Measurements from ENCODE around the gene DRAM2. TPM values are rescaled to one million over a fixed set of nuclear protein-coding genes. Genes with fewer than 3 reads are reported as not detected.

The DRAM2 gene
- total RNA-seq, 1 donor from 2014 or later = 33.9 TPM

- Histone ChIP-seq H3K4me3 (ENCODE audit: insufficient read depth, low read depth, low read length) (peak overlapping the region; percentile 98), H3K27me3 (ENCODE audit: insufficient read depth, low read length) (no peaks in the 10 kb centered on the region), H3K9ac (ENCODE audit: low read length) (peak overlapping the region; percentile 90), H3K4me2 (ENCODE audit: low read length) (peak overlapping the region; percentile 87), H3K9me3 (ENCODE audit: insufficient read depth, low read depth, low read length) (no peaks in the 10 kb centered on the region), H2AFZ (ENCODE audit: low read depth, low read length) (peak overlapping the region; percentile 98), H4K20me1 (ENCODE audit: insufficient read depth, low read length) (peaks cover 23% of the 10 kb centered on the region), H3K79me2 (ENCODE audit: insufficient read depth, low read length) (peaks cover 58% of the 10 kb centered on the region), H3K4me1 (ENCODE audit: insufficient read depth, low read length) (peaks cover 13% of the 10 kb centered on the region), H3K36me3 (ENCODE audit: insufficient read depth, low read length) (no peaks in the 10 kb centered on the region), H3K27ac (ENCODE audit: low read depth, low read length) (peak overlapping the region; percentile 75)
- Mint-ChIP-seq H3K36me3 (ENCODE audit: low read depth, unreplicated experiment) (peaks cover 5% of the 10 kb centered on the region), H3K9me3 (ENCODE audit: unreplicated experiment) (no peaks in the 10 kb centered on the region), H3K4me3 (ENCODE audit: unreplicated experiment) (peak overlapping the region; percentile 100), H3K27me3 (ENCODE audit: low read depth, unreplicated experiment) (no peaks in the 10 kb centered on the region), H3K27ac (ENCODE audit: unreplicated experiment) (peak overlapping the region; percentile 85), H3K4me1 (ENCODE audit: low read depth, unreplicated experiment) (peaks cover 16% of the 10 kb centered on the region)
- TF ChIP-seq, protein P1, sequence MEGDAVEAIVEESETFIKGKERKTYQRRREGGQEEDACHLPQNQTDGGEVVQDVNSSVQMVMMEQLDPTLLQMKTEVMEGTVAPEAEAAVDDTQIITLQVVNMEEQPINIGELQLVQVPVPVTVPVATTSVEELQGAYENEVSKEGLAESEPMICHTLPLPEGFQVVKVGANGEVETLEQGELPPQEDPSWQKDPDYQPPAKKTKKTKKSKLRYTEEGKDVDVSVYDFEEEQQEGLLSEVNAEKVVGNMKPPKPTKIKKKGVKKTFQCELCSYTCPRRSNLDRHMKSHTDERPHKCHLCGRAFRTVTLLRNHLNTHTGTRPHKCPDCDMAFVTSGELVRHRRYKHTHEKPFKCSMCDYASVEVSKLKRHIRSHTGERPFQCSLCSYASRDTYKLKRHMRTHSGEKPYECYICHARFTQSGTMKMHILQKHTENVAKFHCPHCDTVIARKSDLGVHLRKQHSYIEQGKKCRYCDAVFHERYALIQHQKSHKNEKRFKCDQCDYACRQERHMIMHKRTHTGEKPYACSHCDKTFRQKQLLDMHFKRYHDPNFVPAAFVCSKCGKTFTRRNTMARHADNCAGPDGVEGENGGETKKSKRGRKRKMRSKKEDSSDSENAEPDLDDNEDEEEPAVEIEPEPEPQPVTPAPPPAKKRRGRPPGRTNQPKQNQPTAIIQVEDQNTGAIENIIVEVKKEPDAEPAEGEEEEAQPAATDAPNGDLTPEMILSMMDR (IDR thresholded peaks at IDR 0.05; ENCODE audit: insufficient read depth, low read depth, low read length) = no peak
- TF ChIP-seq EZH2 (IDR thresholded peaks at IDR 0.05; ENCODE audit: insufficient read depth, low read length) = no peak
- peak; percentile 58 for DNase-seq (ENCODE audit: low read depth)
- FAIRE-seq = no peak
Measured at GRCh38 chr1:111139324-111139955, 453 bp downstream of the DRAM2 start.

- H3K4me2 ChIP-seq (ENCODE audit: low read length) = no peak overlapping the region
- H3K79me2 ChIP-seq (ENCODE audit: insufficient read depth, low read length) = peaks cover 7% of the 10 kb centered on the region
- Mint-ChIP-seq H3K4me3 (ENCODE audit: unreplicated experiment) (no peak overlapping the region), H3K27ac (ENCODE audit: unreplicated experiment) (no peak overlapping the region), H3K4me1 (ENCODE audit: low read depth, unreplicated experiment) (peaks cover 7% of the 10 kb centered on the region), H3K27me3 (ENCODE audit: low read depth, unreplicated experiment) (no peaks in the 10 kb centered on the region), H3K9me3 (ENCODE audit: unreplicated experiment) (no peaks in the 10 kb centered on the region), H3K36me3 (ENCODE audit: low read depth, unreplicated experiment) (peaks cover 7% of the 10 kb centered on the region)
- no peak overlapping the region for H3K27ac ChIP-seq (ENCODE audit: low read depth, low read length)
- H2AFZ ChIP-seq (ENCODE audit: low read depth, low read length) = no peak overlapping the region
- peaks cover 4% of the 10 kb centered on the region for H3K4me1 ChIP-seq (ENCODE audit: insufficient read depth, low read length)
- H4K20me1 ChIP-seq (ENCODE audit: insufficient read depth, low read length) = no peaks in the 10 kb centered on the region
- H3K9ac ChIP-seq (ENCODE audit: low read length) = no peak overlapping the region
- DNase-seq (ENCODE audit: low read depth) (no peak), FAIRE-seq (no peak)
- no peaks in the 10 kb centered on the region for H3K9me3 ChIP-seq (ENCODE audit: insufficient read depth, low read depth, low read length)
- no peak for TF ChIP-seq EZH2 (IDR thresholded peaks at IDR 0.05; ENCODE audit: insufficient read depth, low read length)
- TF ChIP-seq, protein P1 (IDR thresholded peaks at IDR 0.05; ENCODE audit: insufficient read depth, low read depth, low read length) = no peak
- no peaks in the 10 kb centered on the region for H3K27me3 ChIP-seq (ENCODE audit: insufficient read depth, low read length)
- H3K36me3 ChIP-seq (ENCODE audit: insufficient read depth, low read length) = no peaks in the 10 kb centered on the region
- H3K4me3 ChIP-seq (ENCODE audit: insufficient read depth, low read depth, low read length) = no peak overlapping the region
Measured at GRCh38 chr1:111133866-111134265, 6.0 kb downstream of the DRAM2 start.

- Mint-ChIP-seq H3K27me3 (ENCODE audit: low read depth, unreplicated experiment) (no peaks in the 10 kb centered on the region), H3K4me1 (ENCODE audit: low read depth, unreplicated experiment) (no peaks in the 10 kb centered on the region), H3K4me3 (ENCODE audit: unreplicated experiment) (no peak overlapping the region)
Measured at GRCh38 chr1:111131693-111132092, 8.2 kb downstream of the DRAM2 start.

More at GRCh38 chr1:111131693-111132092, 8.2 kb downstream of the DRAM2 start:
- Mint-ChIP-seq H3K27ac (ENCODE audit: unreplicated experiment) (no peak overlapping the region), H3K9me3 (ENCODE audit: unreplicated experiment) (no peaks in the 10 kb centered on the region), H3K36me3 (ENCODE audit: low read depth, unreplicated experiment) (peaks cover 7% of the 10 kb centered on the region)
- Histone ChIP-seq H3K36me3 (ENCODE audit: insufficient read depth, low read length) (no peaks in the 10 kb centered on the region), H3K4me2 (ENCODE audit: low read length) (no peak overlapping the region), H2AFZ (ENCODE audit: low read depth, low read length) (no peak overlapping the region), H3K9ac (ENCODE audit: low read length) (no peak overlapping the region), H3K9me3 (ENCODE audit: insufficient read depth, low read depth, low read length) (no peaks in the 10 kb centered on the region), H3K4me1 (ENCODE audit: insufficient read depth, low read length) (no peaks in the 10 kb centered on the region), H3K4me3 (ENCODE audit: insufficient read depth, low read depth, low read length) (no peak overlapping the region), H4K20me1 (ENCODE audit: insufficient read depth, low read length) (no peaks in the 10 kb centered on the region), H3K27ac (ENCODE audit: low read depth, low read length) (no peak overlapping the region), H3K79me2 (ENCODE audit: insufficient read depth, low read length) (no peaks in the 10 kb centered on the region), H3K27me3 (ENCODE audit: insufficient read depth, low read length) (no peaks in the 10 kb centered on the region)
- FAIRE-seq = no peak
- DNase-seq (ENCODE audit: low read depth) = no peak
- TF ChIP-seq EZH2 (IDR thresholded peaks at IDR 0.05; ENCODE audit: insufficient read depth, low read length) = no peak
- TF ChIP-seq, protein P1 (IDR thresholded peaks at IDR 0.05; ENCODE audit: insufficient read depth, low read depth, low read length) = no peak
